GM19023 (cell line): ENCODE measurements around the gene DDN.
A peak's percentile ranks its signal among the peaks of the same experiment; 100 is the strongest.

Source experiments
- ATAC-seq: cut with Tn5 transposase; IDR thresholded peaks from one replicate; pipeline ENCODE4 v1.9.1; 2021; ENCODE audit warnings: mild to moderate bottlenecking, moderate library complexity; ENCODE audit not compliant: unreplicated experiment

Gene DDN

DNA sequence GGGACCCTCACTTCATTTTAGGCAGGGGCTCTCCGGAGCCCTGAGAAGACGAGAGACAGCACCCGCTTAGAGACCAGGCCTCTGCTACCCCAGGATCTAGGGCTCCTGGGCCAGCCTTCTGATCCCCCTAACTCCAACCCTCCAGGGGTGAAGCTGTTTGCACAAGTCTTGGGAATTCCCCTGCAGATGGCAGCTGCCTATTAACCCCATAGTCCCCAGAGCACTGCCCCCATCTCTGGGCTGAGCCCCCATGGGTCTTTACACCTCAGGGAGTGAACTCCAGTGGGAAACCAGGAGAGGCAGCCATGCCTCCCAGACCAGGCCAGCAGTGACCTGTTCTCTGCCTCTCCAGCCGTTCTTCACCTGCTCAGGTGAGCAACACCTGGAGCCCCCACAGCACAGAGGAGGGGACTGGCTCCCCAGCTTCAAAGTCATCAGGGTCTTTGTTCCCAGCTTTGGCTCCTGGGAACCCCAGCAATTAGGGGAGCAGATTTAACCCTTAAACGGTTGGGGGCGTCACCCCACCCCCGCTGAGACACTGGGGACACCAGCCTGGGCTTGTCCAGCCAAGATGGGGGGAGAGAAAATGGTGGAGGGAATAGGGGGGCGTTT is 29.9 kb downstream of the DDN start:
- no peak for ATAC-seq

DNA sequence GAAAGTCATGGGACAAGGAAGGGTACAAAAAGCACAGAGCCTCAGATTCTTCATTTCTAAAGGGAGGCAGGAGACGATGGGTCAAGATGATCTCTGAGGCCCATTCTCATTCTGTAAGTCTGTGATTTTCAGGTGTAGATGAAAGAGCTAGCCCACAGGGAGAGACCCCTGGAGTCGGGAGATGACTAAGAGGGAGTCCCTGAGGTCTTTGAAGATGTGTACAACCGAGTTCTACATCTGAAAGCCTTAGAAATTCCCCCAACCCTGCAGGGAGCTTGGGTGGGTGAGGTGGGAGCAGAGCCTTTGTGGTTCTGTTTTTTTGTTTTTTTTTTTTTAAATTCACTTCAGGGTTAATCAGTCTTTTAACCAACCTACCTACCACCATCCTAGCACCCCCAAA is 30.7 kb downstream of the DDN start:
- no peak for ATAC-seq

DNA sequence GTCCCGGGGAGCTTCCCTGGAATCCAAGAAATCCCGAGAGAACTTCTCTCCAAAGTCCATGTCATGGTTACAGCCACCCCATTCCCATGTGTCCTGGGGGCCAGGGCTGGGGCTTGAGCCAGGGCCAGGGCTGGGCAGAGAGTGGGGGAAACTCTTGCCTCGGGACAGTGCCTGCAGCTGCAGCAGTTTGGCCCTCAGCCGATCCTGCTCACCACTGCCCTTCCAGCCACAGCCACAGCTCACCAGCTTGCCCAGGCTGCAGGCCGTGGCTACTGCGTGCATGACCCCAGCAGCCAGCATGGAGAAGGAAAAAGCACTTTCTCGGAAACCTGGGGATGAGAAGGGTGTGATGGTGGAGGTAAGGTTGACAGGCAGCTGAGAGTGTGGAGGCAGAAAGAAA is 31.2 kb downstream of the DDN start:
- ATAC-seq, result no peak

DNA sequence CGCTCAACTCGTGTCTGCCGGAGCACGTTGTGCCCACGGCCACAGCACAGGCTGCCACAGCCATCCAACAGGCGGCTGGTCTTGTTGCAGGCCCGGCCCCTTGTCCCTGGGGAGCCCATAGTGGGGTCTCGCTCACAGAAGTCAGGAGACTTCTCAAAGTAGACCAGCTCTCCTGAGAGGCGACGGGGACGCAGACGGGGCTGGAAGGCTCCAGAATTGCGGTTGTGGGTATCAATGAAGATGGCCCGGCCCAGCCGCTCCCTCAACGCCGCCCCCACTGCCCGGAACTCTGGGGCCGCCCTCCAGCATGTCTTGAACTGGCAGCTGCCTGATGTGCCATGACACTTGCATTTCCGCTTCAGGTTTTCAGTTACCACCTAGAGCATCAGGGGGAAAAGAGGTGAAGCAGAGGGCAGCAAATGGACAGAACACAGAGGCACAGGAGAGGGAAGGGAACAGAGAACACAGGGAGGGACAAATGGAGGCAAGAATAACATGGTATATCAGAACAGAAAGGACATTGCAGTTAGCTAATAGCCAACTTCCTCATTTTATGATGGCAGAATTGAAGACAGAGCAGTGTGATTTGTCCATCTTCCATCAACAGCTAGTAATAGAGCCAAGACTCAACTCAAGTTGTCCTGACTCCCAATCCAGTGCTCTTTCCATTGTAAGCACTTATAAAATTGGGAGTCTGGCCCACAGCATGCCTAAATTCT is 32.8 kb downstream of the DDN start:
- ATAC-seq, result no peak

DNA sequence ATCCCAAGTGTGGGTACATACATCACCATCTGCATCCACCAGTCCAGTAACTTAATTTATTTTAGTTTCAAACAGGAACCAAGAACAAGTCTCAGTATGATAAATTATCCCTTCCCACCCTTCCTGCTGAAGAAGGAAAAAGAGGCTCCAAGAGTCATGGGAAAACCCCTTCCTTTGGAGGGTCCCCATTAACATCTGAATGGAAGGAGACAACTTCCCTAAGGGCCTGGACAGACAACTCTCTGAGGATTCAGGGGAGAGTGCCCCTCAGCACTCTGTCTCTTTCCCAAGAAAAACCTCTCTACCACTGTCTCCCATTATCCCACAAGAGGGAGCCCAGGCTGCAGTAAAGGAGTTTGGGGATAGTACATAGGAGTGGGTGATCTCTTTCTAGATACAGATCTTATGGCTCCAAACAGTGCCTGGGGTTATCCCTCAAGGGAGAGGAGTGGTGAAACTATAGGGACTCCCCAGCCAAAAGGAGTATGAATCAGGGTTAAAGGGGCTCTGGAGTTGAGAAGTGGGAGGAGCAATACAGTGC is 33.8 kb downstream of the DDN start:
- no peak for ATAC-seq

DNA sequence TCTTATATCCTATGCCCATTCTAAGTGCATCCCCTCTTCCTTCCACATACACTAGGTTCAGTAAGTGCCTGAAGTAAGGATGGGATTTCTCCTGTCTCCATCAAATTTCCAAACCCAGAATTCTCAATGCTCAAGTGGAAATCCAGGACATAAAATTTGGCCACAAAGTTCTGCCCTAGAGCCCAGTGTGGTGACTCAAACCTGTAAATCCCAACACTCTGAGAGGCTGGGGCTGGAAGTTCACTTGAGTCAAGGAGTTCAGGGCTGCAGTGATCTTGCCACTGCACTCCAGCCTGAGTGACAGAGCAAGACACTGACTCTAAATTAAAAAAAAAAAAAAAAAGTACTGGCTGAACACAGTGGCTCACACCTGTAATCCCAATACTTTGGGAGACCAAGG is 37.4 kb downstream of the DDN start:
- no peak for ATAC-seq

DNA sequence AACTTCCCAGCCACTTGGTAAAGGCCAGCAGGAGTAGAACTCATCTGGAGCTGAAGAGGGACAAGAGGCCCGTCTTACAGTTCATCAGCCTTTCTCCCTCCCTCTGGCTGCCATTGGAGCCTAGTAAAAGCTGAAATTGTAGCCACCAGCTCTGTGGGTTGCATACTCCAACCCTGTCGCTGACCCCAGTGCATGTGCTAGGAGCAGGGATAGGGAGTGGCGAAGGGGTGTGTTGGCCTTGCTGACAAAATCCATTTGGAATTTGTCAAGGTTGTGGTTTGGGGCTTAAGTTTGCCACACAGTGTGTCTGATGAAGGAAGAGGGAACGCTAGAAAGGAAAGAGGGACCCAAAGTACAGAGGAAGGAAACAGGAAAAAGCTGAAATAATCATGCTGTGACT is 37.8 kb downstream of the DDN start:
- no peak for ATAC-seq

DNA sequence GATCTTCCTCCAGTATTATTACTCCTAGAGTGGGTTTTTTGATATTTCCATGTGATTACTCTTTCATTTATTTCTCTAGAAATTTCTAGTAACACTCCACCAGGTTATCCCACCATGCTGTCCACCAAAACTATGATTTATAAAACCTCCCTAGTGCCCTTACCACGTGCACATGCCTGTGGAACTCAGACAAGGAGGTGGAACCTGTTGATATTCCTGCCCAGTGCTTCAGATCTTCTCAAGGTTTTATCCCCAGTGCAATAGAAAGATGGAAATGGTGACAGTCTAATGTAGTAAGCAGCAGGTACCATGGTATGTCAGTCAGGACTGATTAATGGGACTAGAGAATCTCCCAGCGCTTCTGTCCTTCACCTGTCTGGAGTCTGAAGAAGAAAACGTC is 38.3 kb downstream of the DDN start:
- ATAC-seq, result no peak

DNA sequence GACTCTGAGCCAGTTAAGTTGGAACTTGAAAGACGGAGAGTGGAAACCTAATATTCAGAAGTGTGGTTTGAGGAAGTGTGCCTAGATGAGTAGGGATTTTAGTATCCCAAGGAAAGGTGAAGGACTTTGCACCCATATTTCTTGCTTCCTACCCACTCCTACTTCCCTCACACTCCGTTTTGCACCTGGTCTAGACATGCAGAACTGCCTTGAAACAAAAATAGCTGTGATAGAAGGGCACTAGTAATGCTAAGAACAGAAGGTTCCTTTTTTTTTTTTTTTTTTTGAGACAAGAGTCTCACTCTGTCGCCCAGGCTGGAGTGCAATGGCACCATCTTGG is 41.2 kb downstream of the DDN start:
- ATAC-seq, result no peak

DNA sequence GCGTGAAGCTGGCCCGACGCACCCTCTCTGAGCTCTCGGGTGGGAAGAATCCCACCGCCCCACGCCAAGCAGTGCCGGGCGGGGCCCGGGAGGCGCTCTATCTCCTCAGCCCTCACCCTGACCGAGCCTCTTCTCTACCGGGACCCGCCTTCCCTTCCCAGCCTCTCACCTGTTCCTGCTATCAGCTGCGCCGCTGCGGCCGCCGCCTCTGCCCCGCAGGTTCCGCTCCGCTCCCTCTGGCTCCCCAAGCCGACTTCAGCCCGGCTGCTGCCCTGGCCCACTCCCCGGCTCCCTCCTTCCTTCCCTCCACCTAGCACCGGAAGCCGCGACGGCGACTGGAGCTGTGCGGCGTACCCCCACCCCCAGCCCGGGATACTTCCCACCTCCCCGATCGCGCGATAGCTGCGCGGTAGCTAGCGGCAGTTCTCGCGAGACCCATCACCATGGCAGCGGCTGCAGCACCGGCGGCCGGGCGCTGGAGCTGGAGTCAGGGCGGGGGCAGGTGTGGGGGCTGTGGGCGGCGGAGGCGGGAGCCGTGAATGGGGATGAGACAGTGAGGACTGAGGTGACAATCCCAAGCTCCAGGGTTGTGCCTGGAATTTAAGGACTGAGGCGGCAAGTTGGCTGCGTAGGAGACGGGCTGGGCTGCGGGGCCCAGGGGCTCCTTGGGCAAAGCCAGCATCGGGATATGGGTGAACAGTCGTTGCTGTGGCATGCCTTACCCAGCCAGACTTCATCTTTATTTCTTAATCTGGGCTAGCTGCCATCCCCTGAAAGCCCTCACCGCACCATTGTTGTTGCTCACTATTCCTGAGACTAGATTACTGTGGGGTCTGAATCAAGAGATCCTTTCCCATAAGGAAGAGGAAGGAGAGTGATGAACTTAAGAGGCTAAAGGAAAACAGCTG is 41.8 kb downstream of the DDN start, which contains the start of gene ARF3:
ARF3 (minus strand) TSS at position 347 of the 908 bp plus-strand sequence. CDS start 16,392 bp downstream, outside the sequence.
- peak; percentile 92 for ATAC-seq

DNA sequence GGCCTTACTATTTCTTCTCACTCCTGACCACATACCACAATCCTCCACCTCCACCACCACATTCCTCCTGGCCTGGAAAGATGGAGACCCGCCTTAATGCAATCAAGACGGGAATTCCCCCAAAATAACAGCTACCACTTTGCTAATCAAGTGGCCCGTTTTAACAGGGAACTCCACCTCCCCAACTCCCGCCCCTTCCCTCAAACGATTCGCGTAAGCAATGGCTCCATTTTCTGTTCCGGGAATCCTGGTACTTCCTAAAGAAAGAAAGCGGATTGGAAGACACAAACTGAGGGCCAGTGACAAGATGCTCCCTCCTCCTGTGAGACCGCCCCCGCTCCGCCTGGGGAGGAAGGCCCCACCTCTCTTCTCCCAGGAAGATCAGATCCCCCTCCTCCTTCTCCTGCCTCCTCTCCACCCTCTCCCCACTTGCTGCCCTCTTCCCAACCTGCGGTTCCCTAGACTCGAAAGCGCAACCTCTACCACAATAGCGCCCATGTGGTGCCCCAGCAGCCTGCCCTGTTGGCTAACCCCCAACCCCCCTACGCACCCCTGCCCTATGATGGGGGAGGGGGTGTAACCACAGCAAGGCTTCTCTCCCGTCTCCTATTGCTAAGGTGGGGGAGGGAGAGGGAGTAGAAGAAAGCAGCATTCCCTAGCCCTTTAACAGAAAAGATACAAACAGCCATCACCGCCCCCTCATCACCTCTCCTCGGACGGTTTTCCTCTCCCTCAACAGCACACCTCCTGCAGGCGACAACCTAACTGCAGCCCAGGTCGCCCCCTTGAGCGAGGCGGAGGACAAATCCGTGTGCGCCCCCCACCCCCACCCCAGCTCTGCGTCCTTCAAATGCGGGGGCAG is 42.7 kb downstream of the DDN start:
- peak; percentile 17 for ATAC-seq

DNA sequence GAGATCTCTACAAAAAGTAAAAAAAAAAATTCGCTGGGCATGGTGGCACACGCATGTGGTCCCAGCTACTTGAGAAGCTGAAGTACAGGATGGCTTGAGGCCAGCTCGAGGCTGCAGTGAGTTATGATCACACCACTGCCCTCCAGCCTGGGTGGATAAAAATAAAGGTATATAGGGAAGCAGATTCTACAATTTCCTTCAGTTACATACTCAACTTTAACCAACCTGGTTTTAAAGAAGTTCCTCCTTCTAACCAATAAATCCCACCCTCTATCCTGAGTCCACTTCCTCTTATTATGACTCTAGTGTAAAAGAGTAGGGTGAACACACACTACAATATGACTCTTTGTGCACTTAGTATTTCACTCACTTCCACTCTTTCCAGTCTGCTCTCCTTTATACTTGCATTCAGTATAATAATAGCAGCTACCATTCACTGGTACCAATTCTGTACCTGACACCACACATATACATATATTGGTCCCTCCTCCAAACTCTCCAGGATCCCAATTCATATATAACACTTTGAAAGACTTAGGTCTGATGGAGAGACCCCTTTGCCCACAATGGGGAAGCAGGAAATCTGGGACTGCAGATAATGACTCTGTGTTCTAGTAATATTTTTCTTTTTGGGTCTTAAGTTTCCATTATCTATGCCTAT is 44.2 kb downstream of the DDN start:
- no peak for ATAC-seq

DNA sequence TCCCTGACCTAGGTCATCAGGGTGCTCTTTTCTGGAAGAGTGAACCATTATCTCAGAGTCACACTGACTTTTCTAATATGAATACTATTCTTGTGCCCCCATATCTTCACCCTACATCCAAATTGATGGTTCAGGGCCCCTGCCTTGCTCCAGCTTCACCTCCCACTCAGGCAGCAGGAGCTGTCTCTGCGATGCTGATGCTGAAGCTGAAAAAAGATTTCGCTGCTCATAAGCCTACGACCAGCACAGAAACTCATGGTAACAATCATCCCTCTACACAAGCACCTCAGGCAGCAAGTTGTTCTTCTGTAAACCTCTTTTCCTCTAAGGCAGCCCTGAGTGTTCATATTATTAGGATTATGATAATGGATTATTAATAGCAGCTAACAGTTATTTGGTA is 45.1 kb downstream of the DDN start:
- ATAC-seq, result no peak

DNA sequence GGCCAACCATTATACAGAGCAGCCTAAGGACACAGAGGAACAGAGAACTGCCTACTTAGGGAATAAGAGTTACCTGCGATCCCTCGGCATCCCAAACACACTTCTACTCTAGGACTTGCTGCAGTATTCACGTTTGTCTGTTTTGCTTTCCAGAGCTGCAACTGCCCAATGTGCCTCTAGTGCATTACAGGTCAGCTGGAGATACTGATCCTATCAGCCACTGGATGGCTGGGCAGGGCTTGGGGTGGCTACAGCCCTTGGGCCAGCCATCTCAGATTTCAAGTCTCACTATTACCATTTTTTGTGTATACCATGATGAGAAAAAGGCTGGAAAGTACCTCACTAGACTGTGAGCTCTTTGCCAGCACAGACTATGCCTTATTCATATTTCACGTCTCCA is 46.5 kb downstream of the DDN start:
- ATAC-seq, result no peak

DNA sequence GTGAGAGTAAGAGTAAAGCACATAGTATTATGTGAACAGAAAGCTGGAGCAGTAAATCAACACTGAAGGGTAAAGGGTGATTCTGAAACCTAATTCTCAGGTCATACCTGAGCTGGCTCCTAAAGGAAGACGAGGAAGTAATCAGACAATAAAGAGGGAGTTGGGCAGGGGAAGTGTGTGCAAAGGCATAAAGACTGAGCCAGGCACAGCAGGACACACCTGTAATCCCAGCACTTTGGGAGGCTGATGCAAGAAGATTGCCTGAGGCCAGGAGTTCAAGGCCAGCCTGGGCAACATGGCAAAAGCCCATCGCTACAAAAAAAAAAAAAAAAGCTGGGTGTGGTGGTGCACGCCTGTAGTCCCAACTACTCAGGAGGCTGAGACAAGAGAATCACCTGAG is 51.4 kb downstream of the DDN start:
- ATAC-seq, result no peak

DNA sequence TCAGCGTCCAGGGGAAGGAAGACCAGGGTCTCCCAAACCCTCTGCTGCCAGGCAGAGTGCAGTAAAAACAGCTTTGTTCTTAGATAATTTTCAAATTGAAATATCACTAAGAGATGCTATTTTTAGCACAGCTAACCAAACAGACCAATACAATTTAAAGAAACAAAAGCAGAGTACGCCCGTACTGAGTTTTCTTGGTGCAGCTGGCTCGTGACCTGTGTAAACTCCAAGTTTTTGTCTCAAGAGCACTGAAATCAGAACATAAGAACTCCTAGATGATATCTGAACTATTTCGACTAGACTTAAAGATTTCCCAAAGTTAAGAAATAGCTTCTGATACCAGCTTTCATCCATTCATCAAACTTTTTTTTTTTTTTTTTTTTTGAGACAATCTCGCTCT is 52.2 kb downstream of the DDN start:
- ATAC-seq, result no peak

DNA sequence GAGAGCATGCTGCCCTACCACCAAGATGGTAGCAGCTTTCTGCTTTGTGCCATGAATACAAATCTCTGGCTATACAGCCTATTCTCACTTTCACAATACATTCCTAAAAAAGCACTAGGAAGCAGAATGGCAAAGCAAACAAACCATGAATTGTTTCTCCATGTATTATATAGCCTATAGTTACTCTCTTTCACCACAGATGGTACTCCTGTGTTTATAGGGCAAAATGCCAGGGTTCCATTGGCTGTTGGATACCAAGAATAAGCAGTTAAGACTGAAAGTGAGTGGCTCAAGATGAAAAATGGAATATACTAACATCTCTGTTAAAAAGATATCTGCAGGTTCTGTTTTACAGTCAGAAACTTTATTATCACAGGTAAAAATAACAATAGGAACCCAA is 53.0 kb downstream of the DDN start:
- ATAC-seq, result no peak
